GM10847 (cell line): ENCODE data around the gene MYOT.

Source experiments
- POLR2A ChIP-seq: IDR thresholded peaks from 2 replicates; pipeline ENCODE4 v1.6.1; 2011; ENCODE audit not compliant: insufficient read length; ENCODE audit errors: extremely low read depth

MYOT gene

GRCh38 chr5:137916923-137917322 is 49.3 kb downstream of the MYOT start:
- TF ChIP-seq POLR2A: no peak

DNA sequence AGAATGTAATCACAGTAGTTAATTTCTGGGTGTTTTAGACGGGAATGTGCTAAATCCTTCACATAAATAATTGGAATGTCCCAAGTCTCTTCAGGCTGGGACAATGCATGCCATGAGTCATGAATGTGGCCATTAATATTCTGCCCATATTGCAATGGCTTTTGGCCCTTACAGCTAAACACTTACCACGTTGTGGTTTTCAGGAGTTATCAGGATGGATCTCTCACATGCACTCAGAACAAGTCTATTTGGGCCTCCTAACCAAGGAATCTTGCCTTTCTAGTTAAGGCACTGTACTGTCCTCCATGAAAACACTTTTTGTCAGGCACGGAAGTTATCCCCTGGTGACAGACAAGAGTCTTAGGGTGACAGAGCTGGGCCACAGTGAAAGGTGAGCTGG is 54.3 kb downstream of the MYOT start:
- no peak for TF ChIP-seq POLR2A

GRCh38 chr5:137923856-137924255 is 56.2 kb downstream of the MYOT start:
- no peak for TF ChIP-seq POLR2A

DNA sequence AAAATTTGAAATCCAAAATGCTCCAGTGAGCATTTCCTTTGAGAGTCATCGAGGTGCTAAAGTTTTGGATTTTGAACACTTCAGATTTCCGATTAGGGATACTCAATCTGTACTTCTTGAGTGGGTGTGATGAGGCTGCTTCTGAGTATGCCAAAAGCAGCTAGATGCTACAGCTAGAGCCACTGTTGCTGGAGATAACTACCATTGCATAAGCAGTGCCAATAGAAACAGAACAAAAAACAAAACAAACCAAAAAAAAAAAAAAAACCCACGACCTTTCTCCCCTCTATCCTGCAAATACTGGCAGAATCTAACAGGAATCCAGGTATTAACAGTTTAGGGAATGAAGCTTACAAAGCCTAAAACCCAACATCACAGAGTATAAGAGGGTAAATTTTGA is 65.1 kb downstream of the MYOT start:
- no peak for TF ChIP-seq POLR2A

GRCh38 chr5:137933491-137933911 is 65.8 kb downstream of the MYOT start:
- TF ChIP-seq POLR2A: no peak

- no peak for TF ChIP-seq POLR2A
Measured at GRCh38 chr5:137935190-137935589, 67.5 kb downstream of the MYOT start.

DNA sequence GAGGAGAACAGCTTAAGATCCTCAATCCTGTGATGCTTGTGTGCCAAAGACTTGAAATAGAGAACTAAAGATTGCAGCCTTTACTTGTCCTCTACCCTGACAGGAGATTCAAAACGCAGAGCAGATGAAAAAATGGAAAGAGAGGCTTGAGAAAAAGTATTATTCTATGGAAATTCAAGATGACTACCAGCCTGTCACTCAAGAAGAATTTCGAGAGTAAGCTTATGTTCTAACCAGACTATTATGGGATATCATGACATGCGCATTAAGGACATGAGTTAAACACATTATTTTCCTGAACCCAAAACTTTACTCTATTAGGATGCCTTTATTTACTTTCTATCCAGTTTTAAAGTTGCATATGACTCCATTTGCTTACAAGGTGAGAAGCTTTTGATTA is 68.0 kb downstream of the MYOT start:
- no peak for TF ChIP-seq POLR2A
